ENCODE data around the gene SPINT2.

The SPINT2 gene

DNA sequence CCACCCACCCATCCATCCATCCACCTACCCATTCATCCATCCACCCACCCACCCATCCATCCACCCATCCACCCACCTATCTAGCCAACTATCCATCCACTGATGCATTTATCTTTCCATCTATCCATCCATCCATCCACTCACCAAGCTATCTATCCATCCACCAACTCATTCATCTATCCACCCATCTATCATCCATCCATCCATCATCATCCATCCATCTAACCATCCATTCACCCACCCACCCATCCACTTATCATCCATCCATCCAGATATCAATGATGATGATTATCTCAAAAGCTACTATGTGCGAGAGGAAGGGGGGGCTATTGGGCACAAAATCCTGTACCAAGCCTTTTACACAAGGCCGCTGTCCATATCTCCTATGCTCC lies 45.9 kb downstream of the SPINT2 start:
- H3K4me3 ChIP-seq = no peak overlapping the region
- H3K27ac ChIP-seq = no peak overlapping the region

DNA sequence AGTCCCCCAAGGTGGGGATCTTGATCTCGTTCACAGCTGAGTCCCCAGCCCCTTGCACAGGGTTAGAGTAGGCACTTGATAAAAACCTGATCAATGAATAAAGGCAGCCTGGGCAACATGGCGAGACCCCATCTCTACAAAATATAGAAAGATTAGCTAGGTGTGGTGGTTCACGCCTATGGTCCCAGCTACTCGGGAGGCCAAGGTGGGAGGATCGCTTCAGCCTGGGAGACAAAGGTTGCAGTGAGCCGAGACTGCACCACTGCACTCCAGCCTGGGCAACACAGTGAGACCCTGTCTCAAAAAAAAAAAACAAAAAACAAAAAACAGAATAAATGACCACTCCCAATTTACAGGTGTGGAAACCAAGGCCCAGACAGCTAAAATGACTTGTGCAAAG lies 46.6 kb downstream of the SPINT2 start:
- H3K27ac ChIP-seq = no peak overlapping the region
- H3K4me3 ChIP-seq = no peak overlapping the region

DNA sequence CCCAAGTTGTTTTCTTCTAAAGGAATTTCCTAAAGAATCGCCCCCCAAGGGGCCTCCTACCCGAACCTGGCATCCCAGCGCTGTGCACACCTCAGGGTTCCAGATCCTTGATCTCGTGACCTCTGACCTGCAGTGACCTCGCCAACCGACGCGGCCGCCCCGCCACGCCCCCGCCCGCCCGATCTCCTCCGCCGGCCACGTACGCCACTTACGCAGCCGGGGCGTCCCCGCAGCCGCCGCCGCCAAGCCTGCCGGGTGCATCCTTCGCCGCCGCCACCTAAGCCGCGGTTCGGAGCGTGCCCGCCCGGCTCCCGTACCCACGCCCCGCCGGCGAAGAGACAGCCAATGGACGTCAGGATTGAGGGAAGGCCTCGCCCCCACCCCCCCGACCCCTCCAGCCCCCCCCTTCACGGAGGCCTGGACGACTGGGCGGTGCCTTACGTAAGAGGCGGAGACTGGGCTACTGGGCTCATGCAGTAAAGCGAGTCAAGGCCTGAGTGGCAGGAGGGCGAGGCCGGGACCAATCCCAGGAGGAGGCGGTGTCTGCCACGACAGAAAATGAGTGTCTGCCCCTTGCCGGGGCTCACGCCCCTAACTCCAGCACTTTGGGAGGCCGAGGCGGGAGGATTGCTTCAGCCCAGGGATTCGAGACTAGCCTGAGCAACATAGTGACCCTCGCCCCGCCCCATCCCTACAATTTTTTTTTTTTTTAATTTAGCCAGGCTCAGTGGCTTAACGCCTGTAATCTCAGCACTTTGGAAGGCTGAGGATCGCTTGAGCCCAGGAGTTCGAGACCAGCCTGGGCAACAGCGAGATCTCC lies 51.5 kb downstream of the SPINT2 start, which contains the start of gene YIF1B:
Gene YIF1B (minus strand): TSS at position 291 of the 820 bp plus-strand sequence. CDS start 30 bp downstream, at position 261.
- Histone ChIP-seq H3K27ac (peak within 1 kb of the TSS; percentile 42 to 86 (median 82)), H3K4me3 (peak within 1 kb of the TSS; percentile 42 to 66 (median 52))

- H3K4me3 ChIP-seq = peak overlapping the region; percentile 42 to 66 (median 52)
- H3K27ac ChIP-seq = peak overlapping the region in 20 of 21 experiments; percentile 42 to 86 (median 80)
Observed at GRCh38 chr19:38316477-38317067, 52.2 kb downstream of the SPINT2 start.

DNA sequence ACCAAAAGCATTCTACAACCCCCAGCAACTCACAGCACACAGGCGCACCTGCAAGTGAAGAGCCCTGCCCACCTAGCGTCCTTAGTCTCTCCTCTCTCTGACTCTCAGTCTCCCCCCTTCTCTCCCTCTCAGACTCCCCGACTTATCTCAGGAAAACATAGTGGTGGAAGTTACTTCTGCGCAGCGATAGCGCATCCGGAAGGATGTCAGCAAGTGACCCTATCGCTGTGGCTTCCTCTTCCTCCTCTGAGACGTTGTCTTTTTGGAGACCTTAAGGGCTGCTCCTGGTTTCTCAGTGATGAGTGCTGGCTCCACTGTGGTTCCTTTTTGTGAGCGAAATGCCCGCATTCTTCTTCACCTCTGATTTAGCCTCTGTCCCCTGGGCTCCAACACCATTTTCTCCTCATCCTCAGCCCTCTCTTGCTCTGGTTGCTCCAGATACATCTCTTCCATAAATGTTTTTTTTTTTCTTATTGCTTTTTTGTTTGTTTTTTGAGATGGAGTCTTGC lies 52.8 kb downstream of the SPINT2 start:
- Histone ChIP-seq H3K4me3 (peak overlapping the region in 3 of 7 experiments; percentile 51 to 61 (median 52)), H3K27ac (peak overlapping the region in 17 of 21 experiments; percentile 21 to 86 (median 73))

DNA sequence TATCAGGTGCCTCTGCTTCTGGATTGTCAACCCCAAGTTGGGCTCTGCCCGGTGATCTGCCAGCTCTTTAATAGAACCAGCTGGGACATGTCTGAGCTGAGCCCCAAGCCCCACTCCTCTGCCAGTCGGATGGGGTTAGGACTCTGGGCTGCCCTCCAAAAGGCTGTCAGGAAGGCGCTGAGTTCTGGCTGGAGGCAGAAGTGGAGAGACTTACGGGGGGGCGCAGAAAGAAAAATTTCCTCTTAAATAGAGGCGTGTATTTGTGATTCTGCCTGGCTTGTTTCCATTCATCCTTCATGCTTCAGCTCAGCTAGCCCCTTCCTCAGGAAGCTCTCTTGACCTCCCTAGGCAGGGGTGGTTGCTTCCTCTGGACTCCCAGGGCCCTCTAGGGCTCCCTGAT lies 54.3 kb downstream of the SPINT2 start:
- H3K4me3 ChIP-seq = peak overlapping the region in 2 of 7 experiments; percentile 56 to 59
- H3K27ac ChIP-seq = peak overlapping the region in 16 of 21 experiments; percentile 5 to 96 (median 88)

- peak within 1 kb of the TSS; percentile 56 to 74 (median 63) for H3K4me3 ChIP-seq
- peak within 1 kb of the TSS; percentile 70 to 96 (median 88) for H3K27ac ChIP-seq
Observed at GRCh38 chr19:38319421-38320258, 55.3 kb downstream of the SPINT2 start, which contains the start of gene KCNK6. KCNK6 (plus strand) TSS chr19:38319845; CDS start chr19:38319951, 106 bp downstream.

GRCh38 chr19:38320969-38321339 lies 56.6 kb downstream of the SPINT2 start:
- H3K4me3 ChIP-seq = peak overlapping the region; percentile 56 to 74 (median 63)

GRCh38 chr19:38321646-38322196 lies 57.3 kb downstream of the SPINT2 start:
- Histone ChIP-seq H3K4me3 (peak overlapping the region in 5 of 7 experiments; percentile 1 to 74 (median 59)), H3K27ac (peak overlapping the region; percentile 42 to 96 (median 87))

More at GRCh38 chr19:38320969-38321339, 56.6 kb downstream of the SPINT2 start:
- H3K27ac ChIP-seq = peak overlapping the region in 20 of 21 experiments; percentile 17 to 96 (median 88)

DNA sequence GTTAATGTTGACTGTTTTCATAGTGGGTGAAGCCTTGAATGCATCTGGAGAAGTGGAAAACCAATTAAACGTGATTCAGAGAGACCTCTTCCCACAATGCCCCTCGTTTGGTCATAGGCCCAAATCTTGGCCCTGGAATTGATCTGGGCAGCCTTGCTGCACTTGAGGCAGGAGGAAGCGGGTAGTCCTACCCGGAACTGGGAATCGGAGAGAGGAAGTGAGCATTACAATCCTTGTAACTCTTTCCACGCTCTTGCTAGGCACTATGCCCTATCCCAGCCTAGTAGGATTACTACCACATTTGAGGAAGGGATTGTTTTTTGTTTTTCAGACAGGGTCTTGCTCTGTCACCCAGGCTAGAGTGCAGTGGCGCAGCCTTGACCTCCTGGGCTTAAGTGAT lies 58.9 kb downstream of the SPINT2 start:
- Histone ChIP-seq H3K27ac (peak overlapping the region in 1 of 21 experiments; percentile 7), H3K4me3 (no peak overlapping the region)

DNA sequence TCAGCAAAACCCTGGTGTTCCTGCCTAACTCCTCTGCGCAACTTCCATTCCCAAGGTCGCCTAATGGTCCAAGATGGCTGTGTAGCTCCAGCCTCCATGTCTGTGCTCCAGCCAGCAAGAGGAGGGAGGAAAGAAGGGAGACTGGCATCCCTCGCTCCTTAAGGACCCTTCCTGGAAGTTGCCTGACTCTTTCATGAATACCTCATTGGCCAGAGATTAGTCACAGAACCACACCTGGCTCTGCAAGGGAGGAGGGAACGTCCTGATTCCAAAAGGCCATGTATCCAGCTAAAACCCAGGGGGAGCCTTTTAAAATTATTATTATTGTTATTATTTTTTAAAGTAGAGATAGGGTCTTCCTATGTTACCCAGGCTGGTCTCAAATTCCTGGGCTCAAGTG lies 60.1 kb downstream of the SPINT2 start:
- no peak overlapping the region for H3K27ac ChIP-seq
- no peak overlapping the region for H3K4me3 ChIP-seq

DNA sequence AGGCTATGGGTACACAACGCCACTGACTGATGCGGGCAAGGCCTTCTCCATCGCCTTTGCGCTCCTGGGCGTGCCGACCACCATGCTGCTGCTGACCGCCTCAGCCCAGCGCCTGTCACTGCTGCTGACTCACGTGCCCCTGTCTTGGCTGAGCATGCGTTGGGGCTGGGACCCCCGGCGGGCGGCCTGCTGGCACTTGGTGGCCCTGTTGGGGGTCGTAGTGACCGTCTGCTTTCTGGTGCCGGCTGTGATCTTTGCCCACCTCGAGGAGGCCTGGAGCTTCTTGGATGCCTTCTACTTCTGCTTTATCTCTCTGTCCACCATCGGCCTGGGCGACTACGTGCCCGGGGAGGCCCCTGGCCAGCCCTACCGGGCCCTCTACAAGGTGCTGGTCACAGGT lies 62.2 kb downstream of the SPINT2 start:
- Histone ChIP-seq H3K27ac (no peak overlapping the region), H3K4me3 (no peak overlapping the region)

GRCh38 chr19:38329651-38330050 lies 65.3 kb downstream of the SPINT2 start:
- Histone ChIP-seq H3K27ac (no peak overlapping the region), H3K4me3 (no peak overlapping the region)

- no peak overlapping the region for H3K27ac ChIP-seq
- no peak overlapping the region for H3K4me3 ChIP-seq
Observed at GRCh38 chr19:38331728-38332127, 67.4 kb downstream of the SPINT2 start.

GRCh38 chr19:38333245-38333644 lies 68.9 kb downstream of the SPINT2 start:
- Histone ChIP-seq H3K4me3 (no peak overlapping the region), H3K27ac (no peak overlapping the region)

DNA sequence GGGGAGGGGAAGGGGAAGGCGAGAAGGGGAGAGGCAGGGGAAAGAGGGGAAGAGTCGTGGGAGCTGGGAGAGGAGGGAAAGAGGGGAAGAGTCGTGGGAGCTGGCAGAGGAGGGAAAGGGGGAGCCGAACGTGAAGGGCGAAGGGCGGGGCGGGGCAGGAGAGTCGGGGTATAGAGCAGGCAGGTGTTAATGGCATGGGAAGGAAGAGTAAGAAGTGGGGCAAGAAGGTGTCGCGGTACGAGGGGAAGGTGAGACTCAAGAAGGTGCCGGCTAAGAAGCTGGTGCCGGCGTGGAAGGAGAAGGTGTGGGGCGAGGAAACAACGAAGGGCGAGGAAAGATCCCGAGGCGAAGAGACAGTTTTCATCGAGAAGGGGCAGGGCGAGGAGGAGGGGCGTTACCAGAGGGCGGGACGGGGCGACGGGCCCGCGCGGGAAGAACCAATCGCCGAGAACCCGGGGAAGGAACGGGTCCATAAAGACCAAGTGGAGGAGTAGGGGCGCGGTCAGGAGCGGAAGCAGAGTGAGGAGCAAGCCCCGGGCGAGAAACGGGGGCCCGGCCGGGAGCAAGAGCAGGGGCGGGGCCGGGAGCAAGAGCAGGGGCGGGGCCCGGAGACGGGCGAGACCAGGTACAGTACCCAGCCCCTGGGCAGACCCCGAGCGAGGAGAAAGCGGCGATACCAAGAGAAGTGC lies 71.7 kb downstream of the SPINT2 start:
- H3K27ac ChIP-seq = peak overlapping the region; percentile 59 to 95 (median 89)
- peak overlapping the region; percentile 58 to 76 (median 62) for H3K4me3 ChIP-seq

DNA sequence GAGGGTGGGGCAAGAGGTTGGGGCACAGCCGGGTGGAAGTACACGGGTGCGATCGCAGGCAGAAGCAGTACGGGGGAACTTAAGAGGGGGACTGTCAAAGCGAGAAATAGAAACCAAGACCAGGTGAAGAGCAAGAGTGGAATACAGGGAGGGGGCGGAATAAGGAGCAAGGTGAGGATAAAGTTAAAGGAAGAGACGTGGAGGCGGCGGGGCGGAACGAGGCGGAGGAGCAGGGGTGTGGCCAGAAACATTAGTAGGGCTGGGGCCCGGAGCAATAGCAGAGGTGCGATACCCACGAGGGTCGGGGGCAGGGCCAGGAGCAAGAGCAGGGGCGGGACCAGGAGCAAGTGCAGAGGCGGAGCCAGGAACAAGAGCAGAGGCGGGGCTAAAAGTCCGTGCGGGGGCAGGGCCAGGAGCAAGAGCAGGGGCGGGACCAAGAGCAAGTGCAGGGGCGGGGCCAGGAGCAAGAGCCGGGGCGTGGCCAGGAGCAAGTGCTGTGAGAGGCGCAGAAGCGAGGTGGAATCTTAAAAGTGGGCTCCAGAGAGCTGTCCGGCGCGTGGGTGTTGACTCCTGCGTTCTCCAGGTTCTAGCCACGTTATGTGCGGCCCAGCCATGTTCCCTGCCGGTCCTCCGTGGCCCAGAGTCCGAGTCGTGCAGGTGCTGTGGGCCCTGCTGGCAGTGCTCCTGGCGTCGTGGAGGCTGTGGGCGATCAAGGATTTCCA lies 72.4 kb downstream of the SPINT2 start:
- peak overlapping the region; percentile 58 to 76 (median 62) for H3K4me3 ChIP-seq
- H3K27ac ChIP-seq = peak overlapping the region; percentile 38 to 95 (median 89)

GRCh38 chr19:38337360-38337653 lies 72.9 kb downstream of the SPINT2 start:
- peak overlapping the region; percentile 58 to 76 (median 62) for H3K4me3 ChIP-seq
- H3K27ac ChIP-seq = peak overlapping the region in 14 of 21 experiments; percentile 25 to 95 (median 88)

Data from skin epidermis (tissue), 12 donors.